ENCODE data around the gene CST9.

GRCh38 chr20:23652371-23652770 lies 46.7 kb upstream of the CST9 start:
- TF ChIP-seq EZH2 (IDR thresholded peaks at IDR 0.05; ENCODE audit: borderline replicate concordance, low read length) (no peak), CTCF (IDR thresholded peaks at IDR 0.05; ENCODE audit: low read length) (no peak)

Measured in OCI-LY1 (cell line).